ENCODE results near the gene UROC1.

The UROC1 gene

GRCh38 chr3:126512026-126512425, 5.5 kb downstream of the UROC1 start:
- no CpG with 5 or more reads among the region's 7 CpGs for WGBS (ENCODE audit: extremely low coverage, insufficient coverage, insufficient read length)
- H3K4ac ChIP-seq (ENCODE audit: low read depth, low read length), result no peak overlapping the region
- DNase-seq, result no peak

GRCh38 chr3:126511291-126511690, 6.3 kb downstream of the UROC1 start:
- Histone ChIP-seq H2BK12ac (ENCODE audit: low read length) (no peak overlapping the region), H3K36me3 (ENCODE audit: control insufficient read depth in 1 of 2, insufficient read depth in 2 of 2, low read length in 2 of 2) (no peaks in the 10 kb centered on the region), H3K4ac (ENCODE audit: low read depth, low read length) (no peak overlapping the region), H2BK5ac (ENCODE audit: low read depth, low read length, poor library complexity) (no peak overlapping the region), H3K9ac (ENCODE audit: low read length) (peak overlapping the region; percentile 18), H4K8ac (ENCODE audit: low read depth, low read length) (no peak overlapping the region), H3K27ac (ENCODE audit: low read depth, low read length) (no peak overlapping the region), H2AFZ (ENCODE audit: insufficient read depth, low read length, poor library complexity) (no peak overlapping the region), H3K27me3 (ENCODE audit: insufficient read depth, low read length) (no peaks in the 10 kb centered on the region), H3K4me3 (ENCODE audit: low read depth, low read length) (no peak overlapping the region), H3K23ac (ENCODE audit: low read length) (no peak overlapping the region), H3K9me3 (ENCODE audit: insufficient read depth, low read depth, low read length) (no peaks in the 10 kb centered on the region), H4K12ac (ENCODE audit: low read depth, low read length) (no peak overlapping the region), H4K91ac (ENCODE audit: low read depth, low read length) (no peak overlapping the region), H3K14ac (ENCODE audit: low read length) (no peak overlapping the region), H2BK120ac (ENCODE audit: insufficient read depth, low read length, poor library complexity) (no peak overlapping the region), H3K4me1 (ENCODE audit: control insufficient read depth in 1 of 2, insufficient read depth in 2 of 2, low read length in 2 of 2) (no peaks in the 10 kb centered on the region), H3K79me1 (ENCODE audit: low read length) (no peaks in the 10 kb centered on the region), H2AK5ac (ENCODE audit: low read length) (no peak overlapping the region), H3K18ac (ENCODE audit: low read length) (no peak overlapping the region), H3K79me2 (ENCODE audit: control insufficient read depth, insufficient read depth, low read length, poor library complexity) (no peaks in the 10 kb centered on the region), H3K4me2 (ENCODE audit: low read length) (no peak overlapping the region)
- WGBS (ENCODE audit: extremely low coverage, insufficient coverage, insufficient read length), result no CpG with 5 or more reads among the region's 7 CpGs
- DNase-seq, result no peak

More at GRCh38 chr3:126512026-126512425, 5.5 kb downstream of the UROC1 start:
- no peak overlapping the region for H3K14ac ChIP-seq (ENCODE audit: low read length)
- H2BK5ac ChIP-seq (ENCODE audit: low read depth, low read length, poor library complexity), result no peak overlapping the region
- no peak overlapping the region for H2AK5ac ChIP-seq (ENCODE audit: low read length)
- H3K36me3 ChIP-seq (ENCODE audit: control insufficient read depth in 1 of 2, insufficient read depth in 2 of 2, low read length in 2 of 2), result no peaks in the 10 kb centered on the region
- no peaks in the 10 kb centered on the region for H3K27me3 ChIP-seq (ENCODE audit: insufficient read depth, low read length)
- H2BK12ac ChIP-seq (ENCODE audit: low read length), result no peak overlapping the region
- H4K12ac ChIP-seq (ENCODE audit: low read depth, low read length), result no peak overlapping the region
- no peak overlapping the region for H3K27ac ChIP-seq (ENCODE audit: low read depth, low read length)
- H2BK120ac ChIP-seq (ENCODE audit: insufficient read depth, low read length, poor library complexity), result no peak overlapping the region
- H3K79me1 ChIP-seq (ENCODE audit: low read length), result no peaks in the 10 kb centered on the region
- H3K4me1 ChIP-seq (ENCODE audit: control insufficient read depth in 1 of 2, insufficient read depth in 2 of 2, low read length in 2 of 2), result no peaks in the 10 kb centered on the region
- no peak overlapping the region for H3K23ac ChIP-seq (ENCODE audit: low read length)
- H2AFZ ChIP-seq (ENCODE audit: insufficient read depth, low read length, poor library complexity), result no peak overlapping the region
- no peak overlapping the region for H3K4me3 ChIP-seq (ENCODE audit: low read depth, low read length)
- no peak overlapping the region for H3K9ac ChIP-seq (ENCODE audit: low read length)
- no peak overlapping the region for H3K18ac ChIP-seq (ENCODE audit: low read length)
- H4K91ac ChIP-seq (ENCODE audit: low read depth, low read length), result no peak overlapping the region
- no peaks in the 10 kb centered on the region for H3K79me2 ChIP-seq (ENCODE audit: control insufficient read depth, insufficient read depth, low read length, poor library complexity)
- no peak overlapping the region for H4K8ac ChIP-seq (ENCODE audit: low read depth, low read length)
- peaks cover 2% of the 10 kb centered on the region for H3K9me3 ChIP-seq (ENCODE audit: insufficient read depth, low read depth, low read length)
- no peak overlapping the region for H3K4me2 ChIP-seq (ENCODE audit: low read length)

- no peak overlapping the region for H3K9ac ChIP-seq (ENCODE audit: low read length)
- no peaks in the 10 kb centered on the region for H3K4me1 ChIP-seq (ENCODE audit: control insufficient read depth in 1 of 2, insufficient read depth in 2 of 2, low read length in 2 of 2)
- H3K27ac ChIP-seq (ENCODE audit: low read depth, low read length), result no peak overlapping the region
- no peak overlapping the region for H4K8ac ChIP-seq (ENCODE audit: low read depth, low read length)
- H3K18ac ChIP-seq (ENCODE audit: low read length), result no peak overlapping the region
- H3K27me3 ChIP-seq (ENCODE audit: insufficient read depth, low read length), result no peaks in the 10 kb centered on the region
- no peak overlapping the region for H3K4ac ChIP-seq (ENCODE audit: low read depth, low read length)
- no peak overlapping the region for H3K23ac ChIP-seq (ENCODE audit: low read length)
- H3K14ac ChIP-seq (ENCODE audit: low read length), result no peak overlapping the region
- WGBS (ENCODE audit: extremely low coverage, insufficient coverage, insufficient read length), result no CpG with 5 or more reads among the region's 22 CpGs
- H2BK5ac ChIP-seq (ENCODE audit: low read depth, low read length, poor library complexity), result no peak overlapping the region
- H3K36me3 ChIP-seq (ENCODE audit: control insufficient read depth in 1 of 2, insufficient read depth in 2 of 2, low read length in 2 of 2), result no peaks in the 10 kb centered on the region
- H3K79me2 ChIP-seq (ENCODE audit: control insufficient read depth, insufficient read depth, low read length, poor library complexity), result no peaks in the 10 kb centered on the region
- H2AK5ac ChIP-seq (ENCODE audit: low read length), result no peak overlapping the region
- no peaks in the 10 kb centered on the region for H3K9me3 ChIP-seq (ENCODE audit: insufficient read depth, low read depth, low read length)
- no peak overlapping the region for H2BK120ac ChIP-seq (ENCODE audit: insufficient read depth, low read length, poor library complexity)
- H2BK12ac ChIP-seq (ENCODE audit: low read length), result no peak overlapping the region
- no peak overlapping the region for H2AFZ ChIP-seq (ENCODE audit: insufficient read depth, low read length, poor library complexity)
- H3K4me2 ChIP-seq (ENCODE audit: low read length), result no peak overlapping the region
- DNase-seq, result no peak
- no peak overlapping the region for H4K12ac ChIP-seq (ENCODE audit: low read depth, low read length)
- no peaks in the 10 kb centered on the region for H3K79me1 ChIP-seq (ENCODE audit: low read length)
- H4K91ac ChIP-seq (ENCODE audit: low read depth, low read length), result no peak overlapping the region
- H3K4me3 ChIP-seq (ENCODE audit: low read depth, low read length), result no peak overlapping the region
These were observed 7.2 kb downstream of the UROC1 start for GRCh38 chr3:126510308-126510910.

GRCh38 chr3:126509597-126510307, 7.8 kb downstream of the UROC1 start:
- Histone ChIP-seq H3K4me3 (ENCODE audit: low read depth, low read length) (no peak overlapping the region), H3K14ac (ENCODE audit: low read length) (no peak overlapping the region), H3K9ac (ENCODE audit: low read length) (no peak overlapping the region), H4K91ac (ENCODE audit: low read depth, low read length) (no peak overlapping the region), H2AFZ (ENCODE audit: insufficient read depth, low read length, poor library complexity) (no peak overlapping the region), H3K79me1 (ENCODE audit: low read length) (no peaks in the 10 kb centered on the region), H3K79me2 (ENCODE audit: control insufficient read depth, insufficient read depth, low read length, poor library complexity) (no peaks in the 10 kb centered on the region), H4K8ac (ENCODE audit: low read depth, low read length) (no peak overlapping the region), H4K12ac (ENCODE audit: low read depth, low read length) (no peak overlapping the region), H3K27ac (ENCODE audit: low read depth, low read length) (no peak overlapping the region), H2BK5ac (ENCODE audit: low read depth, low read length, poor library complexity) (no peak overlapping the region), H2BK120ac (ENCODE audit: insufficient read depth, low read length, poor library complexity) (no peak overlapping the region), H3K4ac (ENCODE audit: low read depth, low read length) (no peak overlapping the region), H3K18ac (ENCODE audit: low read length) (no peak overlapping the region), H3K23ac (ENCODE audit: low read length) (no peak overlapping the region), H3K4me1 (ENCODE audit: control insufficient read depth in 1 of 2, insufficient read depth in 2 of 2, low read length in 2 of 2) (no peaks in the 10 kb centered on the region), H3K27me3 (ENCODE audit: insufficient read depth, low read length) (no peaks in the 10 kb centered on the region), H2AK5ac (ENCODE audit: low read length) (no peak overlapping the region), H3K36me3 (ENCODE audit: control insufficient read depth in 1 of 2, insufficient read depth in 2 of 2, low read length in 2 of 2) (no peaks in the 10 kb centered on the region), H3K9me3 (ENCODE audit: insufficient read depth, low read depth, low read length) (no peaks in the 10 kb centered on the region), H2BK12ac (ENCODE audit: low read length) (no peak overlapping the region), H3K4me2 (ENCODE audit: low read length) (no peak overlapping the region)
- no peak for DNase-seq
- no CpG with 5 or more reads among the region's 18 CpGs for WGBS (ENCODE audit: extremely low coverage, insufficient coverage, insufficient read length)
